NCI-H2107 treated with DMSO at 0.1 percent for 48 hours (cell line): ENCODE measurements around the gene ABCC1.
A peak's percentile ranks its signal among the peaks of the same experiment; 100 is the strongest.
"Not testable (repeated sequence)": the region's sequence is repeated elsewhere in the genome, so short reads cannot be mapped to it uniquely, and the experiment has no call there.

ENCODE experiments used
- DNase-seq: peaks from one replicate; lab custom pipeline; 2025; ENCODE audit not compliant: unreplicated experiment; lab: John Stamatoyannopoulos, UW

The ABCC1 gene

DNA sequence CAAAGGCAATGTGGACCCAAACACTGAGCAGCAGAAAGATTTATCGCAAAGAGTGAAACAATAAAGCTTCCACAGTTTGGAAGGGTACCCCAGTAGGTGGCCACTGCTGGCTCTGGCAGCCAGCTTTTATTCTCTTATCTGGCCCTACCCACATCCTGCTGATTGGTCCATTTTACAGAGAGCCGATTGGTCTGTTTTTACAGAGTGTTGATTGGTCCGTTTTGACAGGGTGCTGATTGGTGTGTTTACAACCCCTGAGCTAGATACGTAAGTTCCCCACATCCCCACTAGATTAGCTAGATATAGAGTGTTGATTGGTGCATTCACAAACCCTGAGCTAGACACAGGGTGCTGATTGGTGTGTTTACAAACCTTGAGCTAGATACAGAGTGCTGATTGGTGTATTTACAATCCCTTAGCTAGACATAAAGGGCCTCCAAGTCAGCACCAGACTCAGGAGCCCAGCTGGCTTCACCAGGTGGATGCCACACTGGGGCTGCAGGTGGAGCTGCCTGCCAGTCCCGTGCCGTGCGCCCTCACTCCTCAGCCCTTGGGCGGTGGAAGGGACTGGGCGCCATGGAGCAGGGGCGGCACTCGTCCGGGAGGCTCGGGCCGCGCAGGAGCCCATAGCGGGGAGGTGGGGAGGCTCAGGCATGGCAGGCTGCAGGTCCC lies 154.9 kb downstream of the ABCC1 start:
- not testable (repeated sequence) for DNase-seq

DNA sequence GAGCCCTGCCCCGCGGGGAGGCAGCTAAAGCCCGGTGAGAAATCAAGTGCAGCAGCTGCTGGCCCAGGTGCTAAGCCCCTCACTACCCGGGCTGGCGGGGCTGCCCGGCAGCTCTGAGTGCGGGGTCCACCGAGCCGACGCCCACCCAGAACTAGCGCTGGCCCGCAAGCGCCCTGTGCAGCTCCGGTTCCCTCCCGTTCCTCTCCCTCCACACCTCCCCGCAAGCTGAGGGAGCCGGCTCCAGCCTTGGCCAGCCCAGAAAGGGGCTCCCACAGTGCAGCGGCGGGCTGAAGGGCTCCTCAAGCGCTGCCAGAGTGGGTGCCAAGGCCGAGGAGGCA lies 155.4 kb downstream of the ABCC1 start:
- DNase-seq, result not testable (repeated sequence)

DNA sequence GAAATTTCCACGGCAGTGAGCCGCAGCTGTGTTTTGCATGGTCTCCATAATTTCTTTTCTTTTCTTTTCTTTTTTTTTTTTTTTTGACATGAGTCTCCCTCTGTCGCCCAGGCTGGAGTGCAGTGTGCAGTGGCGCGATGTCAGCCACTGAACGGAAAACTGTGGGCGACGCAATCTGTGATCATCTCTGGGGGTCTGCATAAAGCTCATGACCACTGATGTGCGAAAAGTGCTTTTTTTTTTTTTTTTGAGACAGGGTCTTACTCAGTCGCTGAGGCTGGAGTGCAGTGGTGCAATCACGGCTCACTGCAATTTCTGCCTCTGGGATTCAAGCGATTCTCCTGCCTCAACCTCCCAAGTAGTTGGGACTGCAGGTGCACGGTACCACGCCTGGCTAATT lies 156.2 kb downstream of the ABCC1 start:
- DNase-seq, result no peak

DNA sequence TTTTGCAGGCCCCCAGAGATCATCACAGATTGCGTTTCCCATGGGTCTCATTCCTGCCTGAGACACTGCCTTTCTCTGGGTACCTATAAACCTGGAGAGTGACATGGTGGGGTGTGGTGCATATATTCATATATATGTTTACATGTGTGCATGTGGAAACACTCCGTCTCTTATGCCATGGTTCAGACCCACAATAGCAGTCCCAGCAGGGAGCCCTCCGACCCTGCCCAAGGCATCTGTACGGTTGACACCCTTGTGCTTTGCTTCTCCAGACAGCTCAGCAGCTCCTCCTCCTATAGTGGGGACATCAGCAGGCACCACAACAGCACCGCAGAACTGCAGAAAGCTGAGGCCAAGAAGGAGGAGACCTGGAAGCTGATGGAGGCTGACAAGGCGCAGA lies 157.1 kb downstream of the ABCC1 start:
- DNase-seq, result no peak

DNA sequence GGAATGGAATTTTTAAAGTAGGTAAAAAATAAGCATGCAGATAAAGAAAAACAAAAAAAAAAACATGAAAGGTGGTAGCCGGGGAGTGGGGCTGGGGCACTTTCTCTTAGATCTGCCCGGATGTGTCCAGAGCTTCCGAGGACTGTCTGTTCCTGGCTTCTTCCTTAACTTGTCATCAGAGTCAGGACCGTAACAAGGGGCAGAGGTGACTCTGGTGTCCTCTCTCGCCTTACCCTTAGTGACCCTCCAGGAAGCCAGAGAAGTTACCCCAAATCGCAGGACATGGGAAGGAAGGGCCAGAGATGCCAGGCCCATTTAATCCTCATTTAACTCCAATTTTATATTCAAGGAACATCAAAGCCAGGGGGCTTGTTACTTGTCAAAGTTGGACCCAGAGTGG lies 158.4 kb downstream of the ABCC1 start:
- no peak for DNase-seq

DNA sequence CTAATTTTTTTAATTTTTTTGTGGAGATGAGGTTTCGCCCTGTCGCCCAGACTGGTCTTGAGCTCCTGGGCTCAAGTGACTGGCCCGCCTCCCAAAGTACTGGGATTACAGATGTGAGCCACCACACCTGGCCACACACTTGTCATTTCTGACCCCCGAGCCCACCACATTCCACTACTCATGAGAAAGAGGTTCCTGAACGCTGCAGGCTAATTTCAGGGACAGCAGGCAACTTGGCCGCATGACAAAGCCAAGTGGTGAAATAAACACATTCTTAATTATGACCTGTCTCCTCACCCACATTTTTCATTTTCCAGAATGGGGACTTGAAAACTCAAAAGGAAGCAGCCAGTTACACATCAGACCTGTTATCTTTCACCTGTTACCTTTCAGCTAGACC lies 159.3 kb downstream of the ABCC1 start:
- no peak for DNase-seq

DNA sequence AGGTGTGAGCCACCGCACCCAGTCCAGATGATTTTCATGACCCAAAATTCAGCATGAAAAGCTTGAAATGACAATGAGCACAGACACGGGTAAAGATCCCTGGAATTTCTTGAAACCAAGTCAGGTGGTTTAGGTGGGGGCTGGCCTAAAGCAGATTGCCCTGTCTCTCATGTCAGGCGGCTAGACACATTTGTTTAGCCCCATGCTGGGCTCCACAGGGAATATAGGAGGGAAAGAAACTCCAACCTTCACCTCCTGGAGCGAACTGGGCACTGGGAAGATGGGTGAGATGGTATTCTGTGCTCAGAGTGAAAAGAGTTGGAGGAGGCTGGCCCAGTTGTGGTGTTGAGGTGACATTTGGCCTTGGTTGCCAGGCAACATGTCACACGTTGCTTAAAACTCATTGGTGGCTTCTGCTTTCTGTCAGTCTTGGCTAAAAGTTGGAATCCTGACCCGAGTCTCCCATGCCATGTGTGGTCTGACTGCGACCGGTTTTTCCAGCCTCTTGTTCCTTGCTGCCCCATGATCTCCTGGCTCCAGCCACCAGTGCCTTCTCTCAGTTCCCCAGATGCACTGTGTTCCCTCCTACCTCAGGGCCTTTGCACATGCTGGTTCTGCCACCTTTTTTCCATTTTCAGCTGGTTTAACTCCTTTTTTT lies 160.2 kb downstream of the ABCC1 start:
- DNase-seq, result no peak

DNA sequence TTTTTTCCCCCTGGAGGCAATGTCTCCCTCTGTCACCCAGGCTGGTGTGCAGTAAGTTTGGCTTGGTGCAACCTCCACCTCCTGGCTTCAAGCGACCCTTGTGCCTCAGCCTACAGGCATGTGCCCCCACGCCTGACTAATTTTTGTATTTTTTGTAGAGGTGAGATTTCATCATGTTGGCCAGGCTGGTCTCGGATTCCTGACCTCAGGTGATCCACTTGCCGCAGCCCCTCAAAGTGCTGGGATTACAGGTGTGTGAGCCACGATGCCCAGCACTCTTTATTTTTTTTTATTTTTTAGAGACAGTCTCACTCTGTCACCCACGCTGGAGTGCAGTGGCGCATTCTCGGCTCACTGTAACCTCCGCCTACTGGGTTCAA lies 160.7 kb downstream of the ABCC1 start:
- DNase-seq, result no peak

DNA sequence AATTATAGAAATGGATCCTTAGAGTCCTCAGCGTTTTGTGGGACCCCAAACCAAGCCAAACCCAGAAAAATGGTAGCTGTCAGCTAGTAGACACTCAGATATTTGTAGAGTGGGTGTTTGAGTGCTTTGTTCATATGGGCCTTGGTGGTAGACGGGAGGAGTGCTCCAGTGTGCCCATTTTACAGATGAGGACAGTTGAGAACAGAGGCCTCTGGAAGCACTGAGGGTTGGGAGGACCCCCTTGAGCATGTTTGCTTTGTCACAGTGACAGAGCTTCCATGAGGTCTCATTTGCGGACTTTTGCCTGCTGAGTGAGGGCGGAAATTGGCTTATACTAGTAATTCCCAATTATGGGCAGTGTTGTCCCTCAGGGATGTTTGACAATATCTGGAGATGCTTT lies 162.2 kb downstream of the ABCC1 start:
- no peak for DNase-seq

DNA sequence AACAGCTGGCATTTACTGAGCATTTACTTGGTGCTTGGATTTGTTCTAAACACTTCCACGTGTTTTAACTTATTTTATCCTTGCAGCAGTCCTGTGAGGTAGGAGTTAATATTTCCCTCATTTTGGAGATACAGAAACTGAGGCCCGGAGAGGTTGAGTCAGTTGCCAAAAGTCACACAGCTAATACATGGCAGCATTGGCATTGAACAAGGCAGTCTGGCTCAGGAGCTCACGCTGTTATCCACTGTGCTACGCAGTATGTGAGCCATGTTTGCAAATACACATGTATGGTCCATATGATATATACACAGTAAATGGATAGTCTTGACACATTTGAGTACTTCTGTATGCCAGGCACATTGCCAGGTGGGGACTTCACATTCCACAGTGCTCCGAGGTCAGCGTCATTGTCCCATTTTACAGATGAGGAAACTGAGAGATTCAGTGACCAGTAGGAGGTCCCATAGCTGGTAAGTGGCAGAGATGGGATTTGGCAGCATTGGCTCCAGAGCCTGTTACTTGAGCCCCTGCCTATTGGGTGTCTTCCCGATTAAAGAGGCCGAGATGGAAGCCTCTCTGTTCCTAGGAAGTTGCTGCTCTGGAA lies 163.1 kb downstream of the ABCC1 start:
- no peak for DNase-seq

DNA sequence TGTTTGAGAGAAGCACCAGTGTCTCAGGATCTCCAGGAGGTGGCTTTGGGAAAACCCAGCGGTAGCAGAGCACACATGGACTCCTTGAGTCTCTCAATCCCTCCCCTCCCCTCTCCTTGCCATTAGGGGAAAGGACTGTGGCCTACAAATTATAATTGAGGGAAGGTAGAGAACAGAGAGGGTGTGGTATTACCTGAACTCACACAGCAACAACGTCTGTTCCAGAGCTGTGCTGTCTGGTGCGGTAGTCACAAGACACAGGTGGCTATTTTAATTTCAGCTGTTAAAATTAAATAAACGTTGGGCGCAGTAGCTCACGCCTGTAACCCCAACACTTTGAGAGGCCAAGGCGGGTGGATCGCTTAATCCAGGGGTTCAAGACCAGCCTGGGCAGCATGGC lies 163.7 kb downstream of the ABCC1 start:
- no peak for DNase-seq

DNA sequence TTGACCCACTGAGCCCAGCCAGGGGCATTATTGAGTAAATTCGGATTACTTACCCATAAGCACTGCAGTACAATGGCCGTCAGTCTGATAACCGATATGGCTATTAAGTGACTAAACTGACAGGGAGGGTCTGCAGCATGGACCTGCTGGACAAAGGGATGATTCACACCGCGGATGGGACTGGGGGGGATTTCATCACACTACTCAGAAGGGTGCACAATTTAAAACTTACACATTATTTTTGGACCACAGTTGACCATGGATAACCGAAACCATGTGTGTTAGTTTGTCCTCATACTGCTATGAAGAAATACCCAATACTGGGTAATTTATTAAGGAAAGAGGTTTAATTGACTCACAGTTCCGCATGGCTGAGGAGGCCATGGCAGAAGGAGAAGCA lies 167.4 kb downstream of the ABCC1 start:
- DNase-seq, result no peak

DNA sequence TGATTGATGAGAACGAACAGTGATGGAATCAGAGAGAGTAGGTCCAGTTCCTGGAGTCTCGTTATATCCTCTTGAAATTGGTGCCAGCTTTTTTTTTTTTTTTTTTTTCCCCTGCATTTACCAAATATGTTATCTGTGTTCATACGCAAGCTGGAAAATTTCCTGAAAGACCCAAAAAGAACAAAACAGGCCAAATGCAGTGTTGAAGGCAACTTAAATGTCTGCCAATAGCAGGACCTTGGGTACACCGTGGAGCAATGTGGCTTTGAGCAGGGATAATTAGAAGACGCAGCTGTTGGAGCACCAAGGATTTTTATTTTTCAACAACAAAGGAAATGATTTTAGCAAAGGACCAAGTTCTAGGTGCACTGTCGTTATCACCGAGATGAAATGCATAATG lies 168.9 kb downstream of the ABCC1 start:
- DNase-seq, result no peak

DNA sequence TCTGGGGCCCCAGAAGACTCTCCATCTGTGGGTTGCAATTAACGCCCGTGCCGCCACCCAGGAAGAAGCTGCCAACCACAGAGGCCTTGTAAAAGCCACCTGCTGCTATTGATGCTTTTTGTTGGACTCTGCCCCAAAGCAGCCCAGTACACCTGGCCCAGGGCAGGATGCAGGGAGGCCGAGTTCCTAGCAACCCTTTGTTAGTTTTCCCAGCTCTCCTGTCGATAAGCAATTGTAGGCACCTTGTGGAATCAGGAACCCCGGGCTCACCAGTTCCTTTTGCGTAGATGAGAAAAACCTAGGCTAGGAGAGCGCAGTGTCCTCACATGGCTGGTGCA lies 170.6 kb downstream of the ABCC1 start:
- DNase-seq, result peak; percentile 85

DNA sequence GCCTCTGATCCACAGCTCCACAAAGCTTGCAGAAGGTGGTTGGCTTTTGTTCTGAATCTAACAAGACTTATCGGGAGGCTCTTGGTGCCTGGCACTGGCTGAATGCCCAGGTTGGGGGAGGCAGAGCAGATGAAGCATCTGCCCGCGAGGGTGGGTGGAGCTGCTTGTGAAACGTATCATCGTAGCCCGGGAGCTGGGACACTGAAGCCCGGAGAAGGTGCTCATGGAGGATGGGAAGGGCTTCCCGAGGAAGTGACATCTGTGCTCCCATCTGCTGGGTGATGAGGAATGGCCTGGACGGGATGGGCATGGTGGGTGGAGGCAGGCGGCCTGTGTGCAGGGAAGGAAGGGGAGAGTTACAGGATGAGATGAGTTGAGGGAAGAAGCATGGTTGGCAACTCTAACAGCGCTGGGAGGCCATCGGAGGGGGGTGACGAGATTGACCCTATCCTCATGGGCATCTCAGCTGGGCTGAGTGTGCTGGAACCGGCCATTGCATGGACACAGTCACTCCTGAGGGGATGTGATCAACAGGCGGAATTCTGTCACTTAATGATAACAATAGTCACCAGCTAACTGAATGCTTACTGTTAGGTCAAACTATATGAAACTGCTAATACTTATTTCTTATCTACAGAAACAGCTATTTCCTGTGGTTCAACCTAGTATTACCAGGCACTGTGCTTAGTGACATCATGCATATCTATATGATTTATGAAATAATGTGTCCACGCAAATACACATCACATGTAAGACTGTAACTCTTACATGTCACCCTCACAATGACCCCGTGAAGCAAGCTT lies 171.2 kb downstream of the ABCC1 start:
- peak; percentile 85 for DNase-seq

DNA sequence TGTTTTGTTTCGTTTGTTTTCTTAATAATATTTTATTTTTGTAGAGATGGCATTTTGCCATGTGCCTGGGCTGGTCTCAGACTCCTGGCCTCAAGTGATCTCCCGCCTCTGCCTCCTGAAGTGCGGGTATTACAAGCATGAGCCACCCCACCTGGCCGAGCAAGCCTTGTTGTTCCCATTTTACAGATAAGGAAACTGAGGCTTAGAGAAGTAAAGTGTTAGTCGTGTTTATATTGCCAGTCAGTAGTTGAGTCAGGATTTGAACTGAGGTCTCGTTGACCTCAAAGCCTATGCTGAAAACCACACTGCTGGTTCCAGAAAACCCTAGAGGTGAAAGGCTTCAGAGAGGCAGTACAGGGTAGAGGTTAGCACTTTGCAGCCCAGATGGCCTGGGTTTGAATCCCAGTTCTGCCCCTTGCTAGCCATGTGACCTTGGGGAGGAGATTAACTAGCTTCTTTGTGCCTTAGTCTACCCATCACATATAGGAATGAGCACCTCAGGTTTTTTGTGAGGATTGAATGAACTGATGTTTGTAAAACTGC lies 171.8 kb downstream of the ABCC1 start:
- no peak for DNase-seq

DNA sequence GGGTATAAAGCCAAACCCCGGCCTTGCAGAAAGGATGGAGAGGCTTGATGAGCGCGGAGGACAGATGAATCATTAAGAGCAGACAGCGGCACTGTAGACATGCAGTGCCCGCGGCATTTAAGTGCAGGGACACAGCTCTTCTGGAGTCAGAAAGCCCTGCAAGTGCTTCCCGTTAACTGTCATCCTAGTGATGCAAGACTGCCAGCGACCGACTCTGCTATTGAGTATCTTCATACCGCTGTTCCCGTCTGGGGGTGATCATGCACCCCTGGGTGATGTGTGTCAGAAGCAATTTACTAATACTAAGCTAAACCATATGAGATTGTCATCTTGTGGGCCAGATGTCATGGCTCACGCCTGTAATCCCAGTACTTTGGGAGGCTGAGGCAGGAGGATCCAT lies 172.8 kb downstream of the ABCC1 start:
- DNase-seq, result no peak

DNA sequence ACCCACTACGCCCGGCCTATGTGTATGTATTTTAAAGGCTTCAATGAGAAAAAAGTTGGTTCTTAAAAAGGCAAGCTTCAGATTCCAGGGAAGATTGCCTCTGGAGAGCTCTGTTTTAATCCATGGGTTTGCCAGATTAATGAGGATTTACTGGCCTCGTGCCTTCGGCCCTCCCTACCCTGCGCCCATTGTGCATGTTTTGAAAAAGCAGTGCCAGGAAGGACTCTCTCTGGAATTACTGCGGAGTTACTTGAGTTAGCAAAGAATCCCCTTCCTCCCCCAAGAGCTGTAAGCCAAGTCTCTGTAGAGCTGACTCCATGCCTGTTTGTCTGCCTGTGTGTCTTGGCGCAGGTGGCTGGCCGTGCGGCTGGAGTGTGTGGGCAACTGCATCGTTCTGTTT lies 175.0 kb downstream of the ABCC1 start:
- DNase-seq, result no peak

DNA sequence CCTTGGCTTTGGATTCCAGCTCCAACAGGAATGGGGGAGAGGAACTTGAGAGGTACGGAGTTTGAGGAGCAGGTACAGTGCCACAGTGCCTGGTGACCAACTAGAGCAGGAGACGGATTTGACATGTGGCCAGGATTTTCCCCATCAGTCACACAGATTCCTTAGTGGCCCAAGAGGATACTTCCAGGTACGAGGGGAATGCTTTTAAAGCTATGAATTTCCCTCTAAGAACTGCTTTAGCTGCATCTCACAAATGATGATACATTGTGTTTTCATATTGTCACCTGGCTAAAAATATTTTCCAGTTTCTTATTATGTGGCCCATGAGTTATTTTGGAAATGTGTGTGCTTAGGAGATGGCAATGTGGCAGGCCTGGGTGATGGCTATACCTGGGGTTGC lies 175.6 kb downstream of the ABCC1 start:
- DNase-seq, result no peak

DNA sequence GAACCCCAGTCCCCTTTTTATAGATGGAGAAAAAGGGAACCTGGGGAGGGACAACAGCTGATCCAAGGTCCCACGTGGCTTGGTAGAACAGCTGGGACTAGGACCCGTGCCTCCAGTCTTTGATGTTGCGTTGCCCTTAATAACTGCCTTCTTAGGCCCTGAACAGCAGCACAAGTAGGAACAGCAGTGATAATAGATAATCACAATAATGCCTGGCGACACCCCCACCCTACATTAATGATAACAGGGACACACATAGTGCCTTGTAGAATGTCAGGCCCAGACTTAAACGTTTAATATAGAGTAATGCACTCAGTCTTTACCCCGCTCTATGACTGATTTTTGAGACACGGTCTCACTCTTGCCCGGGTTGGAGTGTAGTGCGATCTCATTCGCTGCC lies 177.5 kb downstream of the ABCC1 start:
- no peak for DNase-seq

DNA sequence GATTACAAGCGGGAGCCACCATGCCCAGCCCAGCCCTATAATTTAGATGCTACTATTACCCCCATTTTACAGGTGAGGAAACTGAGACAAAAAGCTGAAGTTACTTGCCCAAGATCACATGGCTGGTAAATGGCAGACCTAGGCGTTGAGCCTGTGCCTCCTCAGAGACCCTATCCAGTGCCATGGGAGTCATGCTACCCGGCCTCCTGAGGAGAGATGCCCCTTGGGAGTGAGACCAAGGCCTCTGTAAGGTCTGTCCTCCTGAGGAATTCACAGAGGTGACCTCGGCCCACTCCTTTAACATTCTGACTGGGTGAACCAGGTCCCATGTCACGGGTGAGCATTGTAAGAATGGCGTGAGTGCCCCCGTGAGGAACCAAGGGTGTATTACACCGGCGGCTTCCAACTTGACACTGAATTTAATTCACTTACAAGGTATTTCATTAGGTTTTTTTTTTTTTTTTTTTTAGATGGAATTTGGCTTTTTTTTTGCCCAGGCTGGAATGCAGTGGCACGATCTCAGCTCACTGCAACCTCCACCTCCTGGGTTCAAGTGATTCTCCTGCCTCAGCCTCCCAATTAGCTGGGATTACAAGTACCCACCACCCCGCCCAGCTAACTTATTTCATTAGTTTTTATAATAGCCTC lies 178.2 kb downstream of the ABCC1 start:
- DNase-seq, result peak; percentile 7
